Uterus (tissue), 4 donors: ENCODE results near the gene MEF2A. TPM values are rescaled to one million over a fixed set of nuclear protein-coding genes. Genes with fewer than 3 reads are reported as not detected.
A peak's percentile ranks its signal among the peaks of the same experiment; 100 is the strongest.

Experiments used
- DNase-seq, 2 donors: peaks; one replicate each; pipeline ENCODE4 v3.0.0-alpha.2; 2019 to 2020
- H3K27ac ChIP-seq, 2 donors: fragments of 200-600 bp; sonication (generic); 1 replicate in 1 of 2; 2 replicates in 1 of 2; pipeline ENCODE4 v1.5.1; 2016 to 2018
- H3K27me3 ChIP-seq, 2 donors: fragments of 200-600 bp; sonication (generic); one replicate each; pipeline ENCODE4 v1.5.1; 2018 to 2019; ENCODE audit warnings: control low read depth in 1 of 2
- H3K36me3 ChIP-seq, 2 donors: fragments of 200-600 bp; sonication (generic); one replicate each; pipeline ENCODE4 v1.5.1; 2019; ENCODE audit warnings: control low read depth in 1 of 2
- H3K4me1 ChIP-seq, 2 donors: fragments of 200-600 bp; sonication (generic); one replicate each; pipeline ENCODE4 v1.5.1; 2018 to 2019; ENCODE audit warnings: control low read depth in 1 of 2
- H3K4me3 ChIP-seq, 2 donors: fragments of 200-600 bp; sonication (generic); 1 replicate in 1 of 2; 2 replicates in 1 of 2; pipeline ENCODE4 v1.5.1; 2018 to 2019; ENCODE audit warnings: mild to moderate bottlenecking in 1 of 2
- H3K9me3 ChIP-seq, 2 donors: fragments of 200-600 bp; sonication (generic); one replicate each; pipeline ENCODE4 v1.5.1; 2019; ENCODE audit warnings: control low read depth in 1 of 2
- POLR2A ChIP-seq, 2 donors: fragments of 450-650 bp; IDR thresholded peaks; one replicate each; pipeline ENCODE4 v1.6.1; 2016; ENCODE audit warnings: antibody characterized with exemption in 2 of 2, mild to moderate bottlenecking in 1 of 2, moderate library complexity in 1 of 2
- intact Hi-C: fragments of 100-400 bp; cut with DNase I; formaldehyde crosslinking; loops from one replicate; pipeline ENCODE4 v1.15.1; 2023; ENCODE audit warnings: low total_unique reads
- total RNA-seq, 4 donors: library from RNA; depleted of rRNA in 3 of 4; stranded (reverse); fragments of >200 nt in 3 of 4; gene quantifications; one replicate each; pipeline versions ENCODE4 v1.1.0 to v1.2.4, GENCODE V29; 2014 to 2023
- TF ChIP-seq, protein P1 (sequence below), 4 experiments: fragments of 200-600 bp in 2 of 4; fragments of 450-650 bp in 2 of 4; sonication (generic) in 2 of 4; IDR thresholded peaks; one replicate each; pipeline ENCODE4 v1.5.1; 2016 to 2019; ENCODE audit warnings: antibody characterized with exemption in 4 of 4, mild to moderate bottlenecking in 2 of 4, moderate library complexity in 1 of 4
- donor health status: DM: yes; HTN: yes; CAD: no.

Gene MEF2A
- total RNA-seq, 4 donors from 2014 or later: 78.6 to 138 (median 105) TPM

DNA sequence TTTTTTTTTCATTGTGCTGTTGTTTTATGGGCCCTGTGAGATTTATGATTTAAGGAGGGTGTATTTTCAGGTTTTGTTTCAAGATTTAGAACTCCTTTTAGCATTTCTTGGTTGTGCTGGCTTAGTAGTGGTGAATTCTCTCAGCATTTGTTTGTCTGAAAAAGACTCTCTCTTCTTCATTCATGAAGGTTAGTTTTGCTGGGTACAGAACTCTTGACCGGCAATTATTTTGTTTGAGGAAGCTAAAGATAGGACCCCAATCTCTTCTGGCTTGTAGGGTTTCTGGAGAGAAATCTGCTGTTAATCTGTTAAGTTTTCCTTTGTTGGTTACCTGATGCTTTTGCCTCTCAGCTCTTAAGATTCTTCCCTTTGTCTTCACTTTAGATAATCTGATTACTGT, 120.5 kb downstream of the MEF2A start:
- no peaks in the 10 kb centered on the region for H3K27me3 ChIP-seq
- TF ChIP-seq, protein P1, sequence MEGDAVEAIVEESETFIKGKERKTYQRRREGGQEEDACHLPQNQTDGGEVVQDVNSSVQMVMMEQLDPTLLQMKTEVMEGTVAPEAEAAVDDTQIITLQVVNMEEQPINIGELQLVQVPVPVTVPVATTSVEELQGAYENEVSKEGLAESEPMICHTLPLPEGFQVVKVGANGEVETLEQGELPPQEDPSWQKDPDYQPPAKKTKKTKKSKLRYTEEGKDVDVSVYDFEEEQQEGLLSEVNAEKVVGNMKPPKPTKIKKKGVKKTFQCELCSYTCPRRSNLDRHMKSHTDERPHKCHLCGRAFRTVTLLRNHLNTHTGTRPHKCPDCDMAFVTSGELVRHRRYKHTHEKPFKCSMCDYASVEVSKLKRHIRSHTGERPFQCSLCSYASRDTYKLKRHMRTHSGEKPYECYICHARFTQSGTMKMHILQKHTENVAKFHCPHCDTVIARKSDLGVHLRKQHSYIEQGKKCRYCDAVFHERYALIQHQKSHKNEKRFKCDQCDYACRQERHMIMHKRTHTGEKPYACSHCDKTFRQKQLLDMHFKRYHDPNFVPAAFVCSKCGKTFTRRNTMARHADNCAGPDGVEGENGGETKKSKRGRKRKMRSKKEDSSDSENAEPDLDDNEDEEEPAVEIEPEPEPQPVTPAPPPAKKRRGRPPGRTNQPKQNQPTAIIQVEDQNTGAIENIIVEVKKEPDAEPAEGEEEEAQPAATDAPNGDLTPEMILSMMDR (IDR thresholded peaks at IDR 0.05): no peak
- no peak for TF ChIP-seq POLR2A (IDR thresholded peaks at IDR 0.05)
- peaks cover 0 to 6% of the 10 kb centered on the region in 2 donors for H3K9me3 ChIP-seq
- intact Hi-C loops: no loop called here
- H3K4me3 ChIP-seq: no peak overlapping the region
- H3K36me3 ChIP-seq: no peaks in the 10 kb centered on the region
- no peaks in the 10 kb centered on the region for H3K4me1 ChIP-seq
- no peak for DNase-seq
- H3K27ac ChIP-seq: no peak overlapping the region

DNA sequence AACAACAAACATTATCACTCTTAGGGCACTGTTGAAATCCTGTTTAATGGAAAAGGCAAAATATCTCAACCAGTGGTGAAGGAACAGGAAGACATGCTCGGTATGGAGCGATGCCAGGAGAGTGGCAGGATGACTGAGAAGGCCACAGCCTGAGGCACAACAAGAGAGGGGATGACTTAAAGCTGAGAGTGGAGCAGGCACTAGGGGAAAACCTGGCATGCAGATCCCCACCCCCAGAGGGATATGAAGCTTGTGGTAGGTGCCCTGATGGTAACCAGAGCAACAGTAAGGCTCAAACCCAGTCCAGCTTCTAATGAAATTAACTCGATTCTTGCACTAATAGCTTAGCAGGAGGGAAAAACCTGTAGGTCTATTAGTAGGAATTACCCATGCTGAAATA, 127.0 kb downstream of the MEF2A start:
- no peaks in the 10 kb centered on the region for H3K36me3 ChIP-seq
- no peaks in the 10 kb centered on the region for H3K9me3 ChIP-seq
- H3K4me1 ChIP-seq: no peaks in the 10 kb centered on the region
- DNase-seq: no peak
- peak overlapping the region in 1 of 2 donors; percentile 83 for H3K27ac ChIP-seq
- H3K4me3 ChIP-seq: no peak overlapping the region
- intact Hi-C loops: no loop called here
- no peak for TF ChIP-seq POLR2A (IDR thresholded peaks at IDR 0.05)
- TF ChIP-seq, protein P1 (IDR thresholded peaks at IDR 0.05): no peak
- H3K27me3 ChIP-seq: no peaks in the 10 kb centered on the region

DNA sequence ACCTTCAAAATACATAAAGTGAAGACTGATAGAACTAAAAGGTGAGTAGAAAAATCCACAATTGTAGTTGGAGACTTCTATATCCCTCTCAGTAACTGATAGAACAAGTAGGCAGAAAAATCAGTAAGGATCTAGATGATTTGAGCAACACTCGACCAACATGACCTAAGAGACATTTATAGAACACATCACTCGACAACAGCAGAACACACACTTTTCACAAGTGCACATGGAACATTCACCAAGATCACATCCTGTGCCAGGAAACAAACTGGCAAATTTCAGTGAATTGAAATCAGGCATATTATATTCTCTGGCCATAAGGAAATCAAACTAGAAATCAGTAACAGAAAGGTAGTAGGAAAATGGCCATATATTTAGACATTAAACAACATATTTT, 130.3 kb downstream of the MEF2A start:
- TF ChIP-seq, protein P1 (IDR thresholded peaks at IDR 0.05): no peak
- no peak for TF ChIP-seq POLR2A (IDR thresholded peaks at IDR 0.05)
- no peaks in the 10 kb centered on the region for H3K36me3 ChIP-seq
- H3K4me3 ChIP-seq: no peak overlapping the region

DNA sequence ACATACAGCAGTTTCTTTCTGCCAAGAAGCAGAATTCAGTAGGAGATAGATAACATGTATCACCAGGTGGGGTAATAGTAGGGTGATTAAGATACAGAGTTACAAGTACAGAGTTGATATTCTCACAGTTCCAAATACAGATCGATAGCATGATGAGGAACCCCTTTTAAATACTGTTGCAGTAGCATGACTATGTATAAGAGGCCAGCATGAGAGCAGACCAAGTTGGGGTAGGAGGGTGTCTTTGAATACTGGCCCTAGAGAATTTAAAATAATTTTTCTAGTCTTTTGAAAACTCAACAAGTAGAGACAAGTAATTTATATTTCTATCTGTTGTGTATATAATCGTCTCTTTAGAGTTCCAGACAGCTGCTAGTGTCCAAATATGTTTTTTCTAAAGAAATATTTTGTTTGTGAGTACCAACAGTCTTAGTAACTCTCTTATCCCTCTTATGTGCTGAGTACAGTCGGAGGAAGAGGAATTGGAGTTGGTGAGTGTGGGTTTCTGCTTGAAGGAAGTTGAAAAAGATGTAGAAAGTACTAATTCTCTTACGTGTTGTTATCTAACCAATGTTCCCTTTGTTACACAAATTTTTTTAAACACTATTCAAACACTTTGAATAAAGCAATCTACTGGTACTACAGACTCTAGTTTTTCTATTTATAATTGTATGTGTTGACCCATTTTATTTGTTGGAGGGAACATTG, 137.3 kb downstream of the MEF2A start:
- no peaks in the 10 kb centered on the region for H3K9me3 ChIP-seq

More for the DNA sequence above, 130.3 kb downstream of the MEF2A start:
- no peak for DNase-seq
- Histone ChIP-seq H3K27ac (peak overlapping the region in 1 of 2 donors; percentile 83), H3K27me3 (no peaks in the 10 kb centered on the region), H3K4me1 (no peaks in the 10 kb centered on the region), H3K9me3 (no peaks in the 10 kb centered on the region)
- intact Hi-C loops: no loop called here

More for the DNA sequence above, 137.3 kb downstream of the MEF2A start:
- no peak for DNase-seq
- intact Hi-C loops: loop anchor here (10.0 kb wide), 1 partner anchor 138 kb away; the partner anchor contains the start of gene MEF2A
- H3K4me3 ChIP-seq: no peak overlapping the region
- H3K36me3 ChIP-seq: no peaks in the 10 kb centered on the region
- TF ChIP-seq, protein P1 (IDR thresholded peaks at IDR 0.05): no peak
- no peak for TF ChIP-seq POLR2A (IDR thresholded peaks at IDR 0.05)
- H3K27ac ChIP-seq: peak overlapping the region; percentile 91 to 98
- H3K4me1 ChIP-seq: peaks cover 0 to 8% of the 10 kb centered on the region in 2 donors
- H3K27me3 ChIP-seq: no peaks in the 10 kb centered on the region
